Lower leg skin (tissue), 4 donors: ENCODE results near the gene PLK5. TPM values are rescaled to one million over a fixed set of nuclear protein-coding genes. Genes with fewer than 3 reads are reported as not detected.

ENCODE experiments used
- DNase-seq, 2 donors: peaks; one replicate each; pipeline ENCODE4 v3.0.0-alpha.2; 2019; ENCODE audit warnings: low spot score in 2 of 2
- H3K4me3 ChIP-seq: fragments of 200-600 bp; sonication (generic); 2 replicates; pipeline ENCODE4 v1.5.1; 2017; ENCODE audit warnings: mild to moderate bottlenecking, low read depth; ENCODE audit not compliant: poor library complexity, severe bottlenecking
- POLR2A ChIP-seq, 2 donors: fragments of 450-650 bp; IDR thresholded peaks; one replicate each; pipeline ENCODE4 v1.6.1; 2016 to 2017; ENCODE audit warnings: antibody characterized with exemption in 2 of 2, mild to moderate bottlenecking in 1 of 2, moderate library complexity in 1 of 2
- WGBS, 2 donors: methylation state at CpG; one replicate each; pipeline ENCODE4 v1.1.5; 2018; 5-methylcytosine and 5-hydroxymethylcytosine counted together
- intact Hi-C: fragments of 100-400 bp; cut with DNase I; formaldehyde crosslinking; loops from one replicate; pipeline ENCODE4 v1.15.0; 2023; ENCODE audit warnings: low total_unique reads
- total RNA-seq, 4 donors: library from RNA; depleted of rRNA; stranded (reverse); fragments of >200 nt; gene quantifications; one replicate each; pipeline ENCODE4 v1.1.0, GENCODE V29; 2016
- TF ChIP-seq, protein P1 (sequence below), 3 donors: fragments of 450-650 bp; IDR thresholded peaks; one replicate each; pipeline ENCODE4 v1.5.1; 2016; ENCODE audit warnings: antibody characterized with exemption in 3 of 3, mild to moderate bottlenecking in 3 of 3, moderate library complexity in 2 of 3

Gene PLK5
- total RNA-seq, 4 donors from 2014 or later = 0.23 to 0.84 TPM; not detected in 2

DNA sequence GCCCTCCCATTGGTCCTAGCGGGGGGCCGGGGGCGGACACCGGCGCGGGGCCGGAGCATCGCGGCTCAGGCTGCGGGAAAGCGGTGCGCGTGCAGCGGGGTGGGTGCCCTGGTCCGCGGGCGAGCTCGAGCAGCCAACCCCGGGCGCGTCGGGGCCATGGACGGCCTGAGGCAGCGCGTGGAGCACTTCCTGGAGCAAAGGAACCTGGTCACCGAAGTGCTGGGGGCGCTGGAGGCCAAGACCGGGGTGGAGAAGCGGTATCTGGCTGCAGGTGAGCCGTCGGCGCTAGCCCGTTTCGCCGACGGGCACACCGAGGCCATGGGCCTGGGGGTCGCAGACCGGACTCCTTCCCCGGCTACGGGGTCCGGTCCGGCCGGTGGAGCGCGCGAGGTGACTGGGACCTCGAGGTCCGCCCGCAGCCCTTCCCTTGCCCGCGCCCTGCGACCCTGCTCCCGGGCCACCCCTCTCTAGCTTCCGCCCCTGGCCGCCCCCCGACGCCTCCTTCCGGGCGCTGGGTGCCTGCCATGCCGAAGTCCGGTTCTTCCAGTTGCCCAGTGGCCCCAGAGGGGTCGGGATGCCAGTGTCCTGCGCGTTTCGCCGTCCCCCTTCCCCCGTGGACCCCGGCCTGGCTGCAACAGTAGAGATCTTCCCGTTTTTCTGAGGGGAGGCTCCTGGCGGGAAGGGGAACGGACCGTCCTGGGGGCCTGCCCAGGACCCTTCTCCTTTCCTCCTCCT is 32.6 kb upstream of the PLK5 start, which contains the start of gene REEP6:
Gene REEP6, plus strand, starts transcription at position 68 of the 735 bp plus-strand sequence. Its CDS starts 89 bp downstream, at position 157.
- WGBS, 2 donors = 7 to 8% methylated on average over 26 to 27 of the region's 73 CpGs
- H3K4me3 ChIP-seq = peak within 1 kb of the TSS; percentile 24
- intact Hi-C loops = no loop called here
- DNase-seq = no peak
- TF ChIP-seq, protein P1, sequence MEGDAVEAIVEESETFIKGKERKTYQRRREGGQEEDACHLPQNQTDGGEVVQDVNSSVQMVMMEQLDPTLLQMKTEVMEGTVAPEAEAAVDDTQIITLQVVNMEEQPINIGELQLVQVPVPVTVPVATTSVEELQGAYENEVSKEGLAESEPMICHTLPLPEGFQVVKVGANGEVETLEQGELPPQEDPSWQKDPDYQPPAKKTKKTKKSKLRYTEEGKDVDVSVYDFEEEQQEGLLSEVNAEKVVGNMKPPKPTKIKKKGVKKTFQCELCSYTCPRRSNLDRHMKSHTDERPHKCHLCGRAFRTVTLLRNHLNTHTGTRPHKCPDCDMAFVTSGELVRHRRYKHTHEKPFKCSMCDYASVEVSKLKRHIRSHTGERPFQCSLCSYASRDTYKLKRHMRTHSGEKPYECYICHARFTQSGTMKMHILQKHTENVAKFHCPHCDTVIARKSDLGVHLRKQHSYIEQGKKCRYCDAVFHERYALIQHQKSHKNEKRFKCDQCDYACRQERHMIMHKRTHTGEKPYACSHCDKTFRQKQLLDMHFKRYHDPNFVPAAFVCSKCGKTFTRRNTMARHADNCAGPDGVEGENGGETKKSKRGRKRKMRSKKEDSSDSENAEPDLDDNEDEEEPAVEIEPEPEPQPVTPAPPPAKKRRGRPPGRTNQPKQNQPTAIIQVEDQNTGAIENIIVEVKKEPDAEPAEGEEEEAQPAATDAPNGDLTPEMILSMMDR (IDR thresholded peaks at IDR 0.05) = no peak
- no peak for TF ChIP-seq POLR2A (IDR thresholded peaks at IDR 0.05)

DNA sequence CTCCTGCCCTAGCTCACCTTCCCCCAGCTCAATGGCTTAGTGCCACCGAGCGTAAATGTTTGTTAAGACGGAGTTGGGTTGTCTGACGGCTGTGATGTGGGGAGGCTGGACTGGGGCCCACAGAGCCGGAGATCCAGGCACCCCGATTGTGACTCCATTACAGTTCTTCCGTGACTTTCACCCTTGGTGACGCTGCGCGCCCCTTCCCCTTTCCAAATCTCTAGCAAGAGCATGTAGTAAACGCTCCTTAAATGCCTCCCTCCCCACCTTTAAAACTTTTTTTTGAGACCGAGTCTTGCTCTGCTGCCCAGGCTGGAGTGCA is 32.1 kb upstream of the PLK5 start:
- no peak overlapping the region for H3K4me3 ChIP-seq
- DNase-seq = no peak
- intact Hi-C loops = no loop called here
- TF ChIP-seq, protein P1 (IDR thresholded peaks at IDR 0.05) = no peak
- no peak for TF ChIP-seq POLR2A (IDR thresholded peaks at IDR 0.05)
- whole genome bisulfite sequencing, 2 donors = 54 to 56% methylated on average over 12 of the region's 12 CpGs

DNA sequence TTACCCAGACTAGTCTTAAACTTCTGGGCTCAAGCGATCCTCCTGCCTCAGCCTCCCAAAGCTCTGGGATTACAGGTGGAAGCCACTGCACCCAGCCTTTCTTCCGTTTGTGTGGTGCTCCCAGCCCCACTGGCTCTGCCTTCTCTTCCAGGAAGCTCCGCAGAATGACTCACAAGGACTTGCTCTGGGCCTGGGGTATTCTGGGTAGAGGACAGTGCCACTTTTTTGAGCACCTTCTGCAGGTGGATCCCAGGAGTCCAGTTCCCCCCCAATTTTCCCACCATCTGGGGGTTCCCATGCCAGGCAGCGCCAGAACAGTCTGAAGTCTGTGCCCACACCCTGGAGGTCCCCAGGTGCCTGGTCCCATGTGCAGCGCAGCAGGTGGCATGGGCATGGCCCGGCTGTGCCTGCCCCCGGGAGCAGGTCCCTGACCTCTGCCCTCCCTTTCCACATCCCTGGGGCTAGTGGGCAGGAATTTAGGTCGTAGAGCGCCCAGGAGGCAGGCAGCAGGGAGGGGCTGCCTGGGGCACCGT is 31.3 kb upstream of the PLK5 start:
- intact Hi-C loops = no loop called here
- DNase-seq = no peak
- TF ChIP-seq POLR2A (IDR thresholded peaks at IDR 0.05) = no peak
- TF ChIP-seq, protein P1 (IDR thresholded peaks at IDR 0.05) = no peak

DNA sequence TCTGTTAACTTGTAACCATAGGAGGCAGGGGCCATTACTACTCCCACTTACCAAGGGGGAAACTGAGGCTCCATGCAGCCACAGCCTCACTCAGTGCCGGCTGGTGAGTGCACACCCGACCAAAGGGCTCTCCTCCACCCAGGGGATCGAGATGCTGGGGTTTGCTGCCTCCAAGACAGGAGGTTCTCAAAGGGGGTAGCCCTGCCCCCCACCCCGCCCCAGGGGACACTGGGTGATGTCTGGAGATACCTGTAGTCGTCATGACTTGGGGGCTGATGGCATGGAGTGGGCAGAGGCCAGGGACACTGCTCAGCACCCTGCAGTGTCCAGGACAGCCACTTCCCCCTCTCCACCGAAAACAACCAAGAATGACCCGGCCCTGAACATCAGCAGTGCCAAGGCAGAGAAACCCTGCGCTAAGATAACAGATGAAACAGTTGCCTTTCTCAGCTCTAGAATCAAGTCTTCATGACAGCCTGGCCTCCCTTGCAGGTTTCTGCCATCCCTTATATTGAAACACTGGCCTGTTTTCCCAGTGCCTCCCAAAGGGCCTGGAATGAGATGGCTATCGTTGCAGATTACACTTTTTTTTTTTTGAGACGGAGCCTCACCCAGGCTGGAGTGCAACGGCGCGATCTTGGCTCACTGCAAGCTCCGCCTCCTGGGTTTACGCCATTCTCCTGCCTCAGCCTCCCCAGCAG is 29.6 kb upstream of the PLK5 start:
- intact Hi-C loops = no loop called here
- DNase-seq = no peak
- TF ChIP-seq, protein P1 (IDR thresholded peaks at IDR 0.05) = no peak
- no peak overlapping the region for H3K4me3 ChIP-seq
- WGBS, 2 donors = 54 to 55% methylated on average over 12 to 13 of the region's 15 CpGs

More for the DNA sequence above, 31.3 kb upstream of the PLK5 start:
- H3K4me3 ChIP-seq = no peak overlapping the region
- 61 to 63% methylated on average over 10 of the region's 10 CpGs for WGBS, 2 donors

DNA sequence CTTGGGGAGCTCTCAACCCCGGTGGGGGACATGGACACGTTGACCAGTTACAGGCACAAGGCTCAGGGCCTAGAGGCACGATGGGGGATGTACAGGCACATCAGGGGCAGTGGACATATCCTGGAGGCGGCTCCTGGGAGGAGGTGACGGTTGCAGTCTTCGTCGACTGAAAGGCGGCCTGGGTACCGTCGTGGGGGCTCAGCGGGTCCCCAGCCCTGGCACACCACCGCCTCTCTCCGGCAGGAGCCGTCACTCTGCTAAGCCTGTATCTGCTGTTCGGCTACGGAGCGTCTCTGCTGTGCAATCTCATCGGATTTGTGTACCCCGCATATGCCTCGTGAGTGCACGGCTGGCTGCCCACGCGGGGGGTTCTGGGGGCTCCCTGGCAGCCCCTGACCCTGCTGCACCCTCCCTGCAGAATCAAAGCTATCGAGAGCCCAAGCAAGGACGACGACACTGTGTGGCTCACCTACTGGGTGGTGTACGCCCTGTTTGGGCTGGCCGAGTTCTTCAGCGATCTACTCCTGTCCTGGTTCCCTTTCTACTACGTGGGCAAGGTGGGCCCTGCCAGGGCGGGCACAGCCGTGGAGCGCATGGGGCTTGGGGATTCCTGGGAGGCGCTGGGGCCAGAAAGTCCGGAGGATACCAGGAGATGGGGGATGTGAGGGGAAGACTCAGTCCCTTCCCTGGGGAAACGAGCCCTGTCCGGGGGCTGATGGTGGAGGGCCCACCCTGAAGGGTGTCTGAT is 28.7 kb upstream of the PLK5 start:
- H3K4me3 ChIP-seq = no peak overlapping the region
- intact Hi-C loops = no loop called here
- TF ChIP-seq POLR2A (IDR thresholded peaks at IDR 0.05) = no peak
- TF ChIP-seq, protein P1 (IDR thresholded peaks at IDR 0.05) = no peak
- no peak for DNase-seq
- 84 to 87% methylated on average over 29 to 31 of the region's 37 CpGs for WGBS, 2 donors
